ENCODE data around the gene PAM. TPM values are rescaled to one million over a fixed set of nuclear protein-coding genes. Genes with fewer than 3 reads are reported as not detected.
A peak's percentile ranks its signal among the peaks of the same experiment; 100 is the strongest.

The PAM gene
- total and polyA plus RNA-seq, 2 donors from 2014 or later: 158 to 293 TPM

- FAIRE-seq: no peak
Measured at GRCh38 chr5:102975457-102976182, 220.5 kb downstream of the PAM start.

GRCh38 chr5:102981957-102982635 is 227.0 kb downstream of the PAM start:
- no peak for FAIRE-seq

More at GRCh38 chr5:102975457-102976182, 220.5 kb downstream of the PAM start:
- intact Hi-C loops (cut with DNase I): no loop called here
- Histone ChIP-seq H3K27me3 (ENCODE audit: control insufficient read depth, insufficient read depth, low read length) (no peaks in the 10 kb centered on the region), H3K9me3 (ENCODE audit: control insufficient read depth in 2 of 3, insufficient read depth in 1 of 3, low read length in 3 of 3) (no peaks in the 10 kb centered on the region), H3K4me1 (ENCODE audit: control insufficient read depth in 2 of 3, insufficient read depth in 2 of 3, low read depth in 1 of 3, low read length in 3 of 3) (no peaks in the 10 kb centered on the region), H3K36me3 (ENCODE audit: control insufficient read depth in 2 of 3, insufficient read depth in 3 of 3, low read length in 3 of 3) (no peaks in the 10 kb centered on the region), H3K4me3 (ENCODE audit: low read length in 3 of 3) (no peak overlapping the region), H3K9ac (ENCODE audit: low read length in 3 of 3) (no peak overlapping the region), H3K27ac (ENCODE audit: low read depth in 2 of 2, low read length in 2 of 2) (no peak overlapping the region)
- no peak for DNase-seq
- TF ChIP-seq CTCF (IDR thresholded peaks at IDR 0.05; ENCODE audit: borderline replicate concordance, extremely low read depth, insufficient read depth): no peak

GRCh38 chr5:102986074-102986473 is 231.0 kb downstream of the PAM start:
- no peak overlapping the region for H3K4me3 ChIP-seq (ENCODE audit: low read length in 3 of 3)
- intact Hi-C loops (cut with DNase I): no loop called here
- no peak overlapping the region for H3K27ac ChIP-seq (ENCODE audit: low read depth in 2 of 2, low read length in 2 of 2)
- FAIRE-seq: no peak
- H3K9ac ChIP-seq (ENCODE audit: low read length in 3 of 3): no peak overlapping the region
- no peak for TF ChIP-seq CTCF (IDR thresholded peaks at IDR 0.05; ENCODE audit: borderline replicate concordance, extremely low read depth, insufficient read depth)
- no peak for DNase-seq
- H3K4me1 ChIP-seq (ENCODE audit: control insufficient read depth in 2 of 3, insufficient read depth in 2 of 3, low read depth in 1 of 3, low read length in 3 of 3): no peaks in the 10 kb centered on the region
- peaks cover 0 to 3% (median 0%) of the 10 kb centered on the region in 3 donors for H3K36me3 ChIP-seq (ENCODE audit: control insufficient read depth in 2 of 3, insufficient read depth in 3 of 3, low read length in 3 of 3)
- no peaks in the 10 kb centered on the region for H3K27me3 ChIP-seq (ENCODE audit: control insufficient read depth, insufficient read depth, low read length)
- no peaks in the 10 kb centered on the region for H3K9me3 ChIP-seq (ENCODE audit: control insufficient read depth in 2 of 3, insufficient read depth in 1 of 3, low read length in 3 of 3)

More at GRCh38 chr5:102981957-102982635, 227.0 kb downstream of the PAM start:
- Histone ChIP-seq H3K9me3 (ENCODE audit: control insufficient read depth in 2 of 3, insufficient read depth in 1 of 3, low read length in 3 of 3) (no peaks in the 10 kb centered on the region), H3K36me3 (ENCODE audit: control insufficient read depth in 2 of 3, insufficient read depth in 3 of 3, low read length in 3 of 3) (peaks cover 0 to 3% (median 0%) of the 10 kb centered on the region in 3 donors), H3K4me3 (ENCODE audit: low read length in 3 of 3) (no peak overlapping the region), H3K27ac (ENCODE audit: low read depth in 2 of 2, low read length in 2 of 2) (no peak overlapping the region), H3K4me1 (ENCODE audit: control insufficient read depth in 2 of 3, insufficient read depth in 2 of 3, low read depth in 1 of 3, low read length in 3 of 3) (no peaks in the 10 kb centered on the region), H3K9ac (ENCODE audit: low read length in 3 of 3) (no peak overlapping the region), H3K27me3 (ENCODE audit: control insufficient read depth, insufficient read depth, low read length) (no peaks in the 10 kb centered on the region)
- TF ChIP-seq CTCF (IDR thresholded peaks at IDR 0.05; ENCODE audit: borderline replicate concordance, extremely low read depth, insufficient read depth): no peak
- DNase-seq: peak in 1 of 5 donors; percentile 45
- intact Hi-C loops (cut with DNase I): no loop called here

All from kidney (tissue), 14 donors.